Mammary epithelial cell (primary cell): ENCODE results near the gene SSBP3.

Experiments
- EZH2 ChIP-seq: IDR thresholded peaks from 2 replicates; pipeline ENCODE4 v1.6.1; 2012; ENCODE audit warnings: low read length, inconsistent platforms, borderline replicate concordance
- TF ChIP-seq, protein P1 (sequence below), 2 donors: IDR thresholded peaks in 1 of 2; conservative IDR thresholded peaks in 1 of 2; 2 replicates each; pipeline ENCODE4 v1.5.1; 2011 to 2012; ENCODE audit warnings: inconsistent platforms in 2 of 2, low read length in 2 of 2, mild to moderate bottlenecking in 2 of 2, control low read depth in 1 of 2, low read depth in 1 of 2; ENCODE audit not compliant: insufficient read depth in 1 of 2; ENCODE audit errors: extremely low read depth in 1 of 2

GRCh38 chr1:54218883-54219687 lies 187.1 kb downstream of the SSBP3 start:
- TF ChIP-seq, protein P1, sequence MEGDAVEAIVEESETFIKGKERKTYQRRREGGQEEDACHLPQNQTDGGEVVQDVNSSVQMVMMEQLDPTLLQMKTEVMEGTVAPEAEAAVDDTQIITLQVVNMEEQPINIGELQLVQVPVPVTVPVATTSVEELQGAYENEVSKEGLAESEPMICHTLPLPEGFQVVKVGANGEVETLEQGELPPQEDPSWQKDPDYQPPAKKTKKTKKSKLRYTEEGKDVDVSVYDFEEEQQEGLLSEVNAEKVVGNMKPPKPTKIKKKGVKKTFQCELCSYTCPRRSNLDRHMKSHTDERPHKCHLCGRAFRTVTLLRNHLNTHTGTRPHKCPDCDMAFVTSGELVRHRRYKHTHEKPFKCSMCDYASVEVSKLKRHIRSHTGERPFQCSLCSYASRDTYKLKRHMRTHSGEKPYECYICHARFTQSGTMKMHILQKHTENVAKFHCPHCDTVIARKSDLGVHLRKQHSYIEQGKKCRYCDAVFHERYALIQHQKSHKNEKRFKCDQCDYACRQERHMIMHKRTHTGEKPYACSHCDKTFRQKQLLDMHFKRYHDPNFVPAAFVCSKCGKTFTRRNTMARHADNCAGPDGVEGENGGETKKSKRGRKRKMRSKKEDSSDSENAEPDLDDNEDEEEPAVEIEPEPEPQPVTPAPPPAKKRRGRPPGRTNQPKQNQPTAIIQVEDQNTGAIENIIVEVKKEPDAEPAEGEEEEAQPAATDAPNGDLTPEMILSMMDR (conservative IDR thresholded peaks at IDR 0.05 in 1 of 2, IDR thresholded peaks at IDR 0.05 in 1 of 2; ENCODE audit: extremely low read depth in 1 of 2, insufficient read depth in 1 of 2, low read depth in 1 of 2, low read length in 2 of 2): no peak
- TF ChIP-seq EZH2: no peak
